Keratinocyte (primary cell): Measurements from ENCODE around the gene DDX11. TPM values are rescaled to one million over a fixed set of nuclear protein-coding genes. Genes with fewer than 3 reads are reported as not detected.
"Not testable (repeated sequence)": the region's sequence is repeated elsewhere in the genome, so short reads cannot be mapped to it uniquely, and the experiment has no call there.

ENCODE experiments used
- DNase-seq: peaks from one replicate; pipeline ENCODE4 v3.0.0-alpha.2; 2011; ENCODE audit warnings: low read depth, missing footprints, low spot score
- FAIRE-seq: peaks from 2 replicates; lab custom pipeline; 2011; peaks lifted over from hg19 to GRCh38; lab: Jason Lieb, UNC
- H2AFZ ChIP-seq: 2 replicates; pipeline ENCODE4 v1.6.0; 2012; ENCODE audit warnings: low read length, control low read depth, inconsistent platforms; ENCODE audit not compliant: control insufficient read depth
- H3K27ac ChIP-seq: 2 replicates; pipeline ENCODE4 v1.5.1; 2011; ENCODE audit warnings: low read length; ENCODE audit not compliant: control insufficient read depth, insufficient read depth
- H3K27me3 ChIP-seq: 3 replicates; pipeline ENCODE4 v1.6.0; 2011; ENCODE audit warnings: low read length; ENCODE audit not compliant: control insufficient read depth, insufficient read depth; ENCODE audit errors: extremely low read depth
- H3K36me3 ChIP-seq, 2 experiments: 2 replicates in 1 of 2; 3 replicates in 1 of 2; pipeline ENCODE4 v1.5.1; 2011; ENCODE audit warnings: low read length in 2 of 2, mild to moderate bottlenecking in 1 of 2; ENCODE audit not compliant: control insufficient read depth in 2 of 2, insufficient read depth in 2 of 2; ENCODE audit errors: extremely low read depth in 1 of 2
- H3K4me1 ChIP-seq: 3 replicates; pipeline ENCODE4 v1.5.1; 2011; ENCODE audit warnings: low read length; ENCODE audit not compliant: control insufficient read depth, insufficient read depth; ENCODE audit errors: extremely low read depth
- H3K4me2 ChIP-seq: 3 replicates; pipeline ENCODE4 v1.6.0; 2011; ENCODE audit warnings: low read depth, low read length; ENCODE audit not compliant: control insufficient read depth, insufficient read depth; ENCODE audit errors: extremely low read depth
- H3K4me3 ChIP-seq, 3 experiments: fragments of 200-600 bp in 1 of 3; sonication (generic) in 1 of 3; 2 replicates in 2 of 3; 3 replicates in 1 of 3; pipeline ENCODE4 v1.5.1; 2011 to 2016; ENCODE audit warnings: low read length in 3 of 3, mild to moderate bottlenecking in 3 of 3, control low read depth in 2 of 3, inconsistent platforms in 1 of 3, low read depth in 1 of 3, mixed read lengths in 1 of 3, mixed run types in 1 of 3, moderate library complexity in 1 of 3; ENCODE audit not compliant: control insufficient read depth in 2 of 3, insufficient read depth in 2 of 3; ENCODE audit errors: extremely low read depth in 1 of 3
- H3K79me2 ChIP-seq: 2 replicates; pipeline ENCODE4 v1.6.0; 2012; ENCODE audit warnings: low read length; ENCODE audit not compliant: control insufficient read depth, insufficient read depth
- H3K9ac ChIP-seq: 3 replicates; pipeline ENCODE4 v1.6.0; 2011; ENCODE audit warnings: low read length; ENCODE audit not compliant: control insufficient read depth, insufficient read depth; ENCODE audit errors: extremely low read depth
- H3K9me1 ChIP-seq: 3 replicates; pipeline ENCODE4 v1.6.0; 2011; ENCODE audit warnings: low read length; ENCODE audit not compliant: control insufficient read depth, insufficient read depth; ENCODE audit errors: extremely low read depth
- H3K9me3 ChIP-seq: 2 replicates; pipeline ENCODE4 v1.5.1; 2012; ENCODE audit warnings: low read depth, low read length; ENCODE audit not compliant: control insufficient read depth
- H4K20me1 ChIP-seq: 3 replicates; pipeline ENCODE4 v1.6.0; 2011; ENCODE audit warnings: low read length; ENCODE audit not compliant: control insufficient read depth, insufficient read depth; ENCODE audit errors: extremely low read depth
- CTCF ChIP-seq, 3 experiments: IDR thresholded peaks in 1 of 3; conservative IDR thresholded peaks in 1 of 3; optimal IDR thresholded peaks in 1 of 3; 2 replicates in 2 of 3; 3 replicates in 1 of 3; pipeline versions ENCODE3 to v1.5.1; 2011; ENCODE audit warnings: low read length in 3 of 3, mild to moderate bottlenecking in 3 of 3, moderate library complexity in 2 of 3, control low read depth in 1 of 3, inconsistent platforms in 1 of 3; ENCODE audit not compliant: insufficient read depth in 2 of 3; ENCODE audit errors: extremely low read depth in 1 of 3
- EZH2 ChIP-seq: IDR thresholded peaks from one replicate; pipeline ENCODE4 v1.6.1; 2012; ENCODE audit warnings: inconsistent platforms, mild to moderate bottlenecking, low read length, moderate library complexity
- dilution Hi-C: fragments of 300-500 bp; cut with MboI; formaldehyde crosslinking; loops from one replicate; pipeline ENCODE4 v1.7.0; 2020; ENCODE audit warnings: low sequenced_read_pairs; ENCODE audit not compliant: extremely low pct_ligation_motif_present
- polyA plus RNA-seq, 5 experiments: library from polyadenylated mRNA; depleted of rRNA in 3 of 5; stranded (reverse) in 3 of 5; stranded (forward) in 1 of 5; unstranded in 1 of 5; fragments of >200 nt; gene quantifications; 1 replicate in 1 of 5; 2 replicates in 3 of 5; 3 replicates in 1 of 5; pipeline versions ENCODE4 v1.2.1 to v1.2.3, GENCODE V29; 2011 to 2012; ENCODE audit warnings: missing spikeins in 2 of 5, low read depth in 1 of 5, low replicate concordance in 1 of 5

Gene DDX11
- polyA plus RNA-seq, 1 donor (not counting 4 experiments of a cell fraction or from before 2014, with no cell fraction given) = 11.2 TPM

- DNase-seq = no peak
- H3K27ac ChIP-seq = no peak overlapping the region
- peaks cover 4% of the 10 kb centered on the region for H3K4me1 ChIP-seq
- dilution Hi-C loops = no loop called here
- no peak overlapping the region for H2AFZ ChIP-seq
- FAIRE-seq = no peak
- H3K9me3 ChIP-seq = no peaks in the 10 kb centered on the region
- no peak overlapping the region for H3K4me2 ChIP-seq
- no peak for TF ChIP-seq EZH2
- TF ChIP-seq CTCF (optimal IDR thresholded peaks at IDR 0.05 in 1 of 3, IDR thresholded peaks at IDR 0.05 in 1 of 3, conservative IDR thresholded peaks at IDR 0.05 in 1 of 3; ENCODE audit: extremely low read depth in 1 of 3, insufficient read depth in 2 of 3, low read length in 3 of 3) = no peak
- H3K27me3 ChIP-seq = peaks cover 30% of the 10 kb centered on the region
- no peak overlapping the region for H3K9ac ChIP-seq
- no peak overlapping the region for H3K4me3 ChIP-seq
- no peaks in the 10 kb centered on the region for H3K36me3 ChIP-seq
- H4K20me1 ChIP-seq = no peaks in the 10 kb centered on the region
- no peaks in the 10 kb centered on the region for H3K79me2 ChIP-seq
- H3K9me1 ChIP-seq = no peaks in the 10 kb centered on the region
These were observed 46.8 kb downstream of the DDX11 start for GRCh38 chr12:31120392-31121008.

GRCh38 chr12:31121022-31121728, 47.5 kb downstream of the DDX11 start:
- dilution Hi-C loops, H3K9me3 ChIP-seq, H4K20me1 ChIP-seq, H3K4me2 ChIP-seq, H3K27ac ChIP-seq, H2AFZ ChIP-seq, H3K4me1 ChIP-seq, H3K36me3 ChIP-seq, DNase-seq, H3K4me3 ChIP-seq, H3K79me2 ChIP-seq, FAIRE-seq, H3K9ac ChIP-seq, H3K9me1 ChIP-seq: not testable (repeated sequence)
- H3K27me3 ChIP-seq = peaks cover 30% of the 10 kb centered on the region
